ENCODE results near the gene MCC. TPM values are rescaled to one million over a fixed set of nuclear protein-coding genes. Genes with fewer than 3 reads are reported as not detected.
A peak's percentile ranks its signal among the peaks of the same experiment; 100 is the strongest.

MCC gene
- total and polyA plus RNA-seq, 2 donors from 2014 or later: 2.4 to 20.6 TPM

- no peak for FAIRE-seq
- H3K27me3 ChIP-seq (ENCODE audit: control insufficient read depth, insufficient read depth, low read length): no peaks in the 10 kb centered on the region
- H3K36me3 ChIP-seq (ENCODE audit: control insufficient read depth in 2 of 3, insufficient read depth in 3 of 3, low read length in 3 of 3): no peaks in the 10 kb centered on the region
- TF ChIP-seq, protein P1, sequence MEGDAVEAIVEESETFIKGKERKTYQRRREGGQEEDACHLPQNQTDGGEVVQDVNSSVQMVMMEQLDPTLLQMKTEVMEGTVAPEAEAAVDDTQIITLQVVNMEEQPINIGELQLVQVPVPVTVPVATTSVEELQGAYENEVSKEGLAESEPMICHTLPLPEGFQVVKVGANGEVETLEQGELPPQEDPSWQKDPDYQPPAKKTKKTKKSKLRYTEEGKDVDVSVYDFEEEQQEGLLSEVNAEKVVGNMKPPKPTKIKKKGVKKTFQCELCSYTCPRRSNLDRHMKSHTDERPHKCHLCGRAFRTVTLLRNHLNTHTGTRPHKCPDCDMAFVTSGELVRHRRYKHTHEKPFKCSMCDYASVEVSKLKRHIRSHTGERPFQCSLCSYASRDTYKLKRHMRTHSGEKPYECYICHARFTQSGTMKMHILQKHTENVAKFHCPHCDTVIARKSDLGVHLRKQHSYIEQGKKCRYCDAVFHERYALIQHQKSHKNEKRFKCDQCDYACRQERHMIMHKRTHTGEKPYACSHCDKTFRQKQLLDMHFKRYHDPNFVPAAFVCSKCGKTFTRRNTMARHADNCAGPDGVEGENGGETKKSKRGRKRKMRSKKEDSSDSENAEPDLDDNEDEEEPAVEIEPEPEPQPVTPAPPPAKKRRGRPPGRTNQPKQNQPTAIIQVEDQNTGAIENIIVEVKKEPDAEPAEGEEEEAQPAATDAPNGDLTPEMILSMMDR (IDR thresholded peaks at IDR 0.05; ENCODE audit: borderline replicate concordance, extremely low read depth, insufficient read depth): no peak
- peak in 4 of 5 donors; percentile 49 to 83 (median 54) for DNase-seq
- H3K9me3 ChIP-seq (ENCODE audit: control insufficient read depth in 2 of 3, insufficient read depth in 1 of 3, low read length in 3 of 3): peaks cover 0 to 5% (median 3%) of the 10 kb centered on the region in 3 donors
- intact Hi-C loops (cut with DNase I): no loop called here
- no peaks in the 10 kb centered on the region for H3K4me1 ChIP-seq (ENCODE audit: control insufficient read depth in 2 of 3, insufficient read depth in 2 of 3, low read depth in 1 of 3, low read length in 3 of 3)
- no peak overlapping the region for H3K27ac ChIP-seq (ENCODE audit: low read depth in 2 of 2, low read length in 2 of 2)
- no peak overlapping the region for H3K4me3 ChIP-seq (ENCODE audit: low read length in 3 of 3)
- no peak overlapping the region for H3K9ac ChIP-seq (ENCODE audit: low read length in 3 of 3)
Observed at GRCh38 chr5:113447498-113448050, 40.7 kb downstream of the MCC start.

DNA sequence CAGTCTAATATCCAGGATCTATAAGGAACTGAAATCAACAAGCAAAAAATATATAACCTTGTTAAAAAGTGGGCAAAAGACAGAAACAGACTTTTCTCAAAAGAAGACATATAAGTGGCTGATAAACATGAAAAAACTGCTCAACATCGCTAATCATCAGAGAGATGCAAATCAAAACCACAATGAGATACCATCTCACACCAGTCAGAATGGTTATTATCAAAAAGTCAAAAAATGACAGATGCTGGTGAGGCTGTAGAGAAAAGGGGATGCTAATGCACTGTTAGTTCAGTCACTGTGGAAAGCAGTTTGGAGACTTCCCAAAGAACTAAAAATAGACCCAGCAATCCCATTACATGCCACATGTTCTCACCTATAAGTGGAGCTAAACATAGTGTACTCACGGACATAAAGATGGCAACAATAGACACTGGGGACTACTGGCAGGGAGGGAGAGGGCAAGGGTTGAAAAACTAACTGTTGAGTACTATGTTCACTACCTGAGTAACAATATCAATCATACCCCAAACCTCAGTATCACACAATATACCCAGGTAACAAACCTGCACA is 41.8 kb downstream of the MCC start:
- TF ChIP-seq, protein P1 (IDR thresholded peaks at IDR 0.05; ENCODE audit: borderline replicate concordance, extremely low read depth, insufficient read depth): no peak

DNA sequence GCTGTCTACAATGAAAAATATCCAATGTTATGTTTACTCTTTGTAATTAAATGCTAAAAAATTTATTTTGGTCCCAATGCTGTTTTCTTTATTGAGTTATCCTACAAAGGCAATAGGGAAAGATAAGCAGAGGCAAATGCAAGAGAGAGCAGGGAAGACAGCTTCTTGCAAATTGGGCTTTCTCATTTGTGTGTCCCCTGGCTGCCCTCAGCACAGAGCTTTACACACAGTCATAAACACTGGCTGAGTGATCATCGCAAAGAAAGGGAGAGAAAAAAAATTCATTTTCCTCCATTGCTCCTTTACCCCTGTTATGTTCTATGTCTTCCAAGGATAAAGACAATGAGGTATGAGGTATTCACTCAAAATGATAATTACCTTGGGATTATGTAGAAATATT is 51.1 kb downstream of the MCC start:
- Histone ChIP-seq H3K27me3 (ENCODE audit: control insufficient read depth, insufficient read depth, low read length) (no peaks in the 10 kb centered on the region), H3K9ac (ENCODE audit: low read length in 3 of 3) (no peak overlapping the region), H3K4me1 (ENCODE audit: control insufficient read depth in 2 of 3, insufficient read depth in 2 of 3, low read depth in 1 of 3, low read length in 3 of 3) (no peaks in the 10 kb centered on the region), H3K36me3 (ENCODE audit: control insufficient read depth in 2 of 3, insufficient read depth in 3 of 3, low read length in 3 of 3) (no peaks in the 10 kb centered on the region), H3K9me3 (ENCODE audit: control insufficient read depth in 2 of 3, insufficient read depth in 1 of 3, low read length in 3 of 3) (no peaks in the 10 kb centered on the region), H3K27ac (ENCODE audit: low read depth in 2 of 2, low read length in 2 of 2) (no peak overlapping the region), H3K4me3 (ENCODE audit: low read length in 3 of 3) (no peak overlapping the region)
- intact Hi-C loops (cut with DNase I): no loop called here
- FAIRE-seq: no peak
- peak in 1 of 5 donors; percentile 43 for DNase-seq
- TF ChIP-seq, protein P1 (IDR thresholded peaks at IDR 0.05; ENCODE audit: borderline replicate concordance, extremely low read depth, insufficient read depth): no peak

More for the DNA sequence above, 41.8 kb downstream of the MCC start:
- FAIRE-seq (no peak), DNase-seq (no peak)
- H3K9ac ChIP-seq (ENCODE audit: low read length in 3 of 3): no peak overlapping the region
- no peaks in the 10 kb centered on the region for H3K4me1 ChIP-seq (ENCODE audit: control insufficient read depth in 2 of 3, insufficient read depth in 2 of 3, low read depth in 1 of 3, low read length in 3 of 3)
- no peak overlapping the region for H3K27ac ChIP-seq (ENCODE audit: low read depth in 2 of 2, low read length in 2 of 2)
- no peak overlapping the region for H3K4me3 ChIP-seq (ENCODE audit: low read length in 3 of 3)
- H3K9me3 ChIP-seq (ENCODE audit: control insufficient read depth in 2 of 3, insufficient read depth in 1 of 3, low read length in 3 of 3): peaks cover 0 to 5% (median 3%) of the 10 kb centered on the region in 3 donors
- H3K27me3 ChIP-seq (ENCODE audit: control insufficient read depth, insufficient read depth, low read length): no peaks in the 10 kb centered on the region
- intact Hi-C loops (cut with DNase I): no loop called here
- H3K36me3 ChIP-seq (ENCODE audit: control insufficient read depth in 2 of 3, insufficient read depth in 3 of 3, low read length in 3 of 3): no peaks in the 10 kb centered on the region

Measured in kidney (tissue), 14 donors.